HCT116 (cell line): ENCODE measurements around the gene FCN3. TPM values are rescaled to one million over a fixed set of nuclear protein-coding genes. Genes with fewer than 3 reads are reported as not detected.
A peak's percentile ranks its signal among the peaks of the same experiment; 100 is the strongest.

Experiments
- ATAC-seq: fragments of 200-7000 bp; cut with Tn5 transposase; 2 replicates; pipeline ENCODE4 v1.9.1; 2020; ENCODE audit warnings: mild to moderate bottlenecking, moderate library complexity
- BruUV-seq: library from RNA; stranded (reverse); fragments of 400-500 nt; replicated peaks from 2 replicates; lab custom pipeline; 2021; lab: Mats Ljungman, UMichigan
- CTCF ChIA-PET: fragments of 300-600 bp; sonication (Branson Sonifier 250); formaldehyde crosslinking; loops from one replicate; lab custom pipeline; 2021; ENCODE audit warnings: antibody characterized with exemption; lab: Charles Lee
- POLR2A ChIA-PET: fragments of 300-600, 350-600 bp; sonication (Branson Sonifier 250); formaldehyde crosslinking; loops from one replicate; lab custom pipeline; 2021; ENCODE audit warnings: antibody characterized with exemption; lab: Charles Lee
- RAD21 ChIA-PET, 2 experiments: fragments of 300-600 bp; sonication (Branson Sonifier 250); formaldehyde crosslinking; loops; one replicate each; lab custom pipeline; 2023; ENCODE audit warnings: low total read pairs in 2 of 2; ENCODE audit not compliant: uncharacterized antibody in 2 of 2, unreplicated experiment in 2 of 2, low non-redundant PET in 1 of 2; lab: Charles Lee
- DNase-seq: peaks from one replicate; pipeline ENCODE4 v3.0.0-alpha.2; 2010; ENCODE audit warnings: low read depth, low spot score
- H2AFZ ChIP-seq: fragments of 200-600 bp; shearing (Covaris generic), sonication (generic); 2 replicates; pipeline ENCODE4 v1.6.1; 2017; ENCODE audit warnings: low read depth, mixed run types, mixed read lengths, antibody characterized with exemption, low read length; ENCODE audit not compliant: poor library complexity, severe bottlenecking
- H3K27ac ChIP-seq: 2 replicates; pipeline ENCODE4 v1.5.1; 2012; ENCODE audit warnings: low read depth, low read length
- H3K27me3 ChIP-seq: fragments of 200-600 bp; sonication (generic); 2 replicates; pipeline ENCODE4 v1.6.1; 2016; ENCODE audit warnings: mixed run types, low read length, mixed read lengths; ENCODE audit not compliant: insufficient read depth
- H3K36me3 ChIP-seq, 2 experiments: fragments of 200-500 bp in 1 of 2; fragments of 200-600 bp in 1 of 2; sonication (Bioruptor generic) in 1 of 2; sonication (generic) in 1 of 2; 2 replicates each; pipeline versions ENCODE4 v1.5.1 to v1.6.1; 2014 to 2016; ENCODE audit warnings: low read length in 2 of 2, inconsistent platforms in 1 of 2, mixed read lengths in 1 of 2, mixed run types in 1 of 2; ENCODE audit not compliant: insufficient read depth in 2 of 2, control insufficient read depth in 1 of 2
- H3K4me1 ChIP-seq, 2 experiments: fragments of 200-600 bp in 1 of 2; sonication (generic) in 1 of 2; 2 replicates each; pipeline versions ENCODE4 v1.5.1 to v1.6.1; 2012 to 2017; ENCODE audit warnings: low read length in 2 of 2, inconsistent platforms in 1 of 2, mild to moderate bottlenecking in 1 of 2, mixed read lengths in 1 of 2, mixed run types in 1 of 2, moderate library complexity in 1 of 2; ENCODE audit not compliant: insufficient read depth in 2 of 2, control insufficient read depth in 1 of 2
- H3K4me2 ChIP-seq: fragments of 200-600 bp; sonication (generic); 2 replicates; pipeline ENCODE4 v1.6.1; 2017; ENCODE audit warnings: mixed run types, low read length, mixed read lengths
- H3K4me3 ChIP-seq, 2 experiments: fragments of 200-600 bp in 1 of 2; sonication (generic) in 1 of 2; replicated peaks in 1 of 2; 2 replicates each; pipeline ENCODE4 v1.5.1; 2011 to 2016; ENCODE audit warnings: low read length in 2 of 2, control low read depth in 1 of 2, low read depth in 1 of 2, mild to moderate bottlenecking in 1 of 2, mixed read lengths in 1 of 2, mixed run types in 1 of 2
- H3K79me2 ChIP-seq: fragments of 200-600 bp; sonication (generic); 2 replicates; pipeline ENCODE4 v1.6.1; 2017; ENCODE audit warnings: mild to moderate bottlenecking, mixed run types, low read length, moderate library complexity, mixed read lengths; ENCODE audit not compliant: insufficient read depth
- H3K9ac ChIP-seq: fragments of 200-600 bp; sonication (generic); 2 replicates; pipeline ENCODE4 v1.6.1; 2016; ENCODE audit warnings: low read length, mixed read lengths
- H3K9me2 ChIP-seq: fragments of 200-600 bp; sonication (generic), shearing (Covaris generic); 2 replicates; pipeline ENCODE4 v1.6.1; 2017; ENCODE audit warnings: mixed run types, mild to moderate bottlenecking, moderate library complexity; ENCODE audit not compliant: insufficient read depth
- H3K9me3 ChIP-seq, 2 experiments: fragments of 200-500 bp in 1 of 2; fragments of 200-600 bp in 1 of 2; sonication (Bioruptor generic) in 1 of 2; sonication (generic) in 1 of 2; 2 replicates each; pipeline ENCODE4 v1.6.1; 2014 to 2017; ENCODE audit warnings: low read length in 2 of 2, mixed read lengths in 2 of 2, inconsistent platforms in 1 of 2, low read depth in 1 of 2, mild to moderate bottlenecking in 1 of 2, mixed run types in 1 of 2, moderate library complexity in 1 of 2; ENCODE audit not compliant: control insufficient read depth in 1 of 2, insufficient read depth in 1 of 2
- H4K20me1 ChIP-seq: fragments of 200-600 bp; sonication (generic), shearing (Covaris generic); 2 replicates; pipeline ENCODE4 v1.6.1; 2017; ENCODE audit warnings: mixed run types, mild to moderate bottlenecking, moderate library complexity; ENCODE audit not compliant: insufficient read depth
- CTCF ChIP-seq, 3 experiments: fragments of 200-600 bp in 1 of 3; sonication (generic) in 1 of 3; IDR thresholded peaks in 2 of 3; conservative IDR thresholded peaks in 1 of 3; 2 replicates each; pipeline ENCODE4 v1.5.1; 2012 to 2017; ENCODE audit warnings: low read depth in 2 of 3, low read length in 2 of 3, antibody characterized with exemption in 1 of 3, borderline replicate concordance in 1 of 3, control low read depth in 1 of 3, mild to moderate bottlenecking in 1 of 3, mixed read lengths in 1 of 3, mixed run types in 1 of 3, moderate library complexity in 1 of 3; ENCODE audit not compliant: insufficient read depth in 1 of 3
- POLR2A ChIP-seq: IDR thresholded peaks from 2 replicates; pipeline ENCODE4 v1.7.0; 2011; ENCODE audit warnings: borderline replicate concordance; ENCODE audit not compliant: insufficient read depth, insufficient read length; ENCODE audit errors: extremely low read depth
- RAD21 ChIP-seq: IDR thresholded peaks from 2 replicates; pipeline ENCODE4 v1.6.1; 2012; ENCODE audit warnings: low read depth, mild to moderate bottlenecking
- YY1 ChIP-seq: IDR thresholded peaks from 2 replicates; pipeline ENCODE4 v1.6.1; 2011; ENCODE audit warnings: low read length, low read depth, moderate library complexity, mild to moderate bottlenecking; ENCODE audit not compliant: insufficient replicate concordance; ENCODE audit errors: extremely low read depth
- intact Hi-C: fragments of 100-400 bp; cut with micrococcal nuclease; formaldehyde crosslinking; loops from 2 replicates; pipeline ENCODE4 v1.10.0; 2022
- total RNA-seq: library from RNA; stranded (reverse); gene quantifications from one replicate; pipeline ENCODE4 v1.2.1, GENCODE V29; 2021; ENCODE audit not compliant: unreplicated experiment

FCN3 gene
- total RNA-seq, 1 experiment from 2014 or later = 1.2 TPM

GRCh38 chr1:27395441-27396195, 21.0 kb upstream of the FCN3 start:
- H3K9me3 ChIP-seq = no peaks in the 10 kb centered on the region
- no peak overlapping the region for H3K4me3 ChIP-seq
- DNase-seq (peak; percentile 68), ATAC-seq (peak; percentile 49)
- no peak overlapping the region for H3K9ac ChIP-seq
- H3K27me3 ChIP-seq = no peaks in the 10 kb centered on the region
- peak overlapping the region; percentile 6; the same call in 1 of the 2 replicates for H3K4me2 ChIP-seq
- POLR2A ChIA-PET = interaction anchor here (0.6 kb wide), 1 partner anchor 162 kb away, joined by 3 read pairs; no protein-coding TSS in a partner anchor
- peak; percentile 97 for TF ChIP-seq RAD21
- no peak for TF ChIP-seq POLR2A
- TF ChIP-seq CTCF (IDR thresholded peaks at IDR 0.05 in 2 of 3, conservative IDR thresholded peaks at IDR 0.05 in 1 of 3; ENCODE audit: borderline replicate concordance in 1 of 3, insufficient read depth in 1 of 3, low read depth in 2 of 3, low read length in 2 of 3) = peak; percentile 97 to 98 (median 97)
- TF ChIP-seq YY1 = peak; percentile 36
- peaks cover 17 to 40% of the 10 kb centered on the region in 2 experiments for H3K4me1 ChIP-seq
- intact Hi-C loops = loop anchor here (2.0 to 5.0 kb wide), 2 partner anchors 211 to 267 kb away; no protein-coding TSS in a partner anchor
- H4K20me1 ChIP-seq = no peaks in the 10 kb centered on the region
- no peaks in the 10 kb centered on the region for H3K9me2 ChIP-seq
- H3K27ac ChIP-seq = peak overlapping the region; percentile 43; the same call in 1 of the 2 replicates
- CTCF ChIA-PET = interaction anchor here (0.6 to 4.2 kb wide), 19 partner anchors 13 to 351 kb away, joined by 3 to 65 read pairs (median 5); partner anchors contain the start of genes CD164L2 and WASF2
- H2AFZ ChIP-seq = no peak overlapping the region
- H3K79me2 ChIP-seq = peaks cover 25% of the 10 kb centered on the region
- peaks cover 0 to 12% of the 10 kb centered on the region in 2 experiments; a peak in 1 of 4 replicates for H3K36me3 ChIP-seq
- RAD21 ChIA-PET = interaction anchor here (0.7 to 1.8 kb wide), 10 partner anchors 20 to 99 kb away, joined by 3 to 6 read pairs (median 3); no protein-coding TSS in a partner anchor
- BruUV-seq = no TSS peak
